Measurements from ENCODE around the gene GPRIN3. TPM values are rescaled to one million over a fixed set of nuclear protein-coding genes. Genes with fewer than 3 reads are reported as not detected.

The GPRIN3 gene
- total RNA-seq, 1 experiment from 2014 or later: not detected

DNA sequence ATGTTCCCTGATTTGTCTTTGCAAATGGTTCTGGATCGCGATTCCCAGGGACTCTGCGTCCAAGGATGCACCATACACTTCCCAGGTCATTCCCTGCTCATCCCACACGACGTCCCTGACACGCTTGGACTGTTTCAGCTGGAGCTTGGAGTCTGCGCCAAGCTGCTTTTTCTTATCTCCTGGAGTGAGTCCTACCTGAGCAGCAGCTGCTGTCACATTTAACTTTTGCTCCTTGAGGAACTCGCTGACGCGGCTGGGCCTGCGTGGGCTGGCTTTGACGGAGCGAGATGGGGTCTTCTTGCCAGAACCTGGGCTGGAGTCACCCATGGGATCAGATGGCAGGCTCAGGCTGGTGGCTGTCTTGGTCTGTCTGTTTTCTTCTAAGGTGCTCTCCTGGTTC, 59.6 kb downstream of the GPRIN3 start:
- Histone ChIP-seq H3K27me3 (replicated peaks; ENCODE audit: insufficient read depth, low read depth, low read length, poor library complexity) (no peaks in the 10 kb centered on the region), H3K9me3 (ENCODE audit: low read depth, low read length, poor library complexity, severe bottlenecking) (no peaks in the 10 kb centered on the region), H3K36me3 (ENCODE audit: insufficient read depth, low read length, poor library complexity, severe bottlenecking) (no peaks in the 10 kb centered on the region), H3K4me1 (ENCODE audit: insufficient read depth, low read length, poor library complexity, severe bottlenecking) (no peaks in the 10 kb centered on the region), H3K27ac (ENCODE audit: low read depth, low read length, poor library complexity, severe bottlenecking) (no peak overlapping the region), H3K4me3 (ENCODE audit: low read depth, low read length, poor library complexity, severe bottlenecking) (no peak overlapping the region)
- intact Hi-C loops (cut with micrococcal nuclease; ENCODE audit: unreplicated experiment): no loop called here
- no TSS peak for BruUV-seq (replicated peaks)
- DNase-seq (ENCODE audit: low spot score): no peak
- TF ChIP-seq, protein P1, sequence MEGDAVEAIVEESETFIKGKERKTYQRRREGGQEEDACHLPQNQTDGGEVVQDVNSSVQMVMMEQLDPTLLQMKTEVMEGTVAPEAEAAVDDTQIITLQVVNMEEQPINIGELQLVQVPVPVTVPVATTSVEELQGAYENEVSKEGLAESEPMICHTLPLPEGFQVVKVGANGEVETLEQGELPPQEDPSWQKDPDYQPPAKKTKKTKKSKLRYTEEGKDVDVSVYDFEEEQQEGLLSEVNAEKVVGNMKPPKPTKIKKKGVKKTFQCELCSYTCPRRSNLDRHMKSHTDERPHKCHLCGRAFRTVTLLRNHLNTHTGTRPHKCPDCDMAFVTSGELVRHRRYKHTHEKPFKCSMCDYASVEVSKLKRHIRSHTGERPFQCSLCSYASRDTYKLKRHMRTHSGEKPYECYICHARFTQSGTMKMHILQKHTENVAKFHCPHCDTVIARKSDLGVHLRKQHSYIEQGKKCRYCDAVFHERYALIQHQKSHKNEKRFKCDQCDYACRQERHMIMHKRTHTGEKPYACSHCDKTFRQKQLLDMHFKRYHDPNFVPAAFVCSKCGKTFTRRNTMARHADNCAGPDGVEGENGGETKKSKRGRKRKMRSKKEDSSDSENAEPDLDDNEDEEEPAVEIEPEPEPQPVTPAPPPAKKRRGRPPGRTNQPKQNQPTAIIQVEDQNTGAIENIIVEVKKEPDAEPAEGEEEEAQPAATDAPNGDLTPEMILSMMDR (conservative IDR thresholded peaks at IDR 0.05; ENCODE audit: low read depth, low read length): no peak
- no peak for TF ChIP-seq EZH2 (IDR thresholded peaks at IDR 0.05; ENCODE audit: borderline replicate concordance, low read depth, low read length, poor library complexity, severe bottlenecking)
- CTCF ChIA-PET: interaction anchor here (0.7 kb wide), 1 partner anchor 594 kb away, joined by 3 read pairs; no protein-coding TSS in a partner anchor
- POLR2A ChIA-PET (ENCODE audit: low non-redundant PET): no interaction called here

DNA sequence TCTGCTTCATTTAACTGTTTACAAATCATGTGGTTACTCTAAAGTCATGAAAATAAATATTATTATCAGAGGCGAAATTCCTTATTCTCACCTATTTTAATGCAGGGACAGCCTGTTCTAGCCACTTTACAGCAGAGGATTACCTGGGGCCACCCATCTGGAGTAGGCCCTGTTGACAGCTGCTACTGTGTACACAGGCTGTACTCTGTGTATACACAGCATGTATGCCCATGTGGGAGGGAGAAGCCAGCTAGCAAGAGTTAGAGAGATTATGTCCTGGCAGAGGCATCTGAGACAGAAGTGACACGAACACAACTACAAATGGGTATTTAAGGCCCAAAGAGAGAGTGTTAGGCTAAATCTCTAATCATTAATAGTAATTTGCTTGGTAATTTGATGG, 62.1 kb downstream of the GPRIN3 start:
- Histone ChIP-seq H3K27ac (ENCODE audit: low read depth, low read length, poor library complexity, severe bottlenecking) (no peak overlapping the region), H3K4me3 (ENCODE audit: low read depth, low read length, poor library complexity, severe bottlenecking) (no peak overlapping the region), H3K4me1 (ENCODE audit: insufficient read depth, low read length, poor library complexity, severe bottlenecking) (no peaks in the 10 kb centered on the region), H3K36me3 (ENCODE audit: insufficient read depth, low read length, poor library complexity, severe bottlenecking) (no peaks in the 10 kb centered on the region), H3K27me3 (replicated peaks; ENCODE audit: insufficient read depth, low read depth, low read length, poor library complexity) (no peaks in the 10 kb centered on the region), H3K9me3 (ENCODE audit: low read depth, low read length, poor library complexity, severe bottlenecking) (no peaks in the 10 kb centered on the region)
- POLR2A ChIA-PET (ENCODE audit: low non-redundant PET): no interaction called here
- no TSS peak for BruUV-seq (replicated peaks)
- CTCF ChIA-PET: no interaction called here
- DNase-seq (ENCODE audit: low spot score): no peak
- intact Hi-C loops (cut with micrococcal nuclease; ENCODE audit: unreplicated experiment): no loop called here
- TF ChIP-seq, protein P1 (conservative IDR thresholded peaks at IDR 0.05; ENCODE audit: low read depth, low read length): no peak
- TF ChIP-seq EZH2 (IDR thresholded peaks at IDR 0.05; ENCODE audit: borderline replicate concordance, low read depth, low read length, poor library complexity, severe bottlenecking): no peak

DNA sequence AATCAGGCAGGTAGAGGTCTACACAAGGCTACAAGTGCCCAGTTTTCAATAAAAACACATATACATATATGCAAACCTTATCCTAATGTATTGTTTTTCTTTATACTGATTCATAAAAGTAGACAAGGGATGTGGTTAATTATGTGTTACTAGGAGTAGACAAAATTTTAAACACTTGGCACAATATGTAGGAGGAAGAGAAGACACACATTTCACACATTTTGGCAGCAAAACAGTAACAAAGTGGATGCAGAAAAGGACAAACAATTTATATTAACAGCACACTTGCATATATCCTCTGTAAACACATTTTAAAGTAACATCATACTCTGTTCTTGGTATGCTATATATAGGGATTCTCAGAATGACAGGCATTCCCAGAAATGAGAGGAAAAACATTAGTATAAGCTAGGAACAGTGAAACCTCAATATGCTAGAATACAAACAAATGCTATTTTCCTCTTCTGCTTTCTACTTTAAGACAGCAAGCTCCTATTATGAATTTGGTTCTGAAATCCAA, 63.8 kb downstream of the GPRIN3 start:
- TF ChIP-seq EZH2 (IDR thresholded peaks at IDR 0.05; ENCODE audit: borderline replicate concordance, low read depth, low read length, poor library complexity, severe bottlenecking): no peak
- TF ChIP-seq, protein P1 (conservative IDR thresholded peaks at IDR 0.05; ENCODE audit: low read depth, low read length): no peak
- BruUV-seq (replicated peaks): no TSS peak
- CTCF ChIA-PET: no interaction called here

More for the DNA sequence above, 63.8 kb downstream of the GPRIN3 start:
- Histone ChIP-seq H3K9me3 (ENCODE audit: low read depth, low read length, poor library complexity, severe bottlenecking) (no peaks in the 10 kb centered on the region), H3K4me3 (ENCODE audit: low read depth, low read length, poor library complexity, severe bottlenecking) (no peak overlapping the region), H3K4me1 (ENCODE audit: insufficient read depth, low read length, poor library complexity, severe bottlenecking) (no peaks in the 10 kb centered on the region), H3K36me3 (ENCODE audit: insufficient read depth, low read length, poor library complexity, severe bottlenecking) (no peaks in the 10 kb centered on the region), H3K27me3 (replicated peaks; ENCODE audit: insufficient read depth, low read depth, low read length, poor library complexity) (no peaks in the 10 kb centered on the region), H3K27ac (ENCODE audit: low read depth, low read length, poor library complexity, severe bottlenecking) (no peak overlapping the region)
- POLR2A ChIA-PET (ENCODE audit: low non-redundant PET): no interaction called here
- intact Hi-C loops (cut with micrococcal nuclease; ENCODE audit: unreplicated experiment): no loop called here
- no peak for DNase-seq (ENCODE audit: low spot score)

Measured in A673 (cell line).